GM18861 (cell line): Measurements from ENCODE around the gene CLECL1.
A peak's percentile ranks its signal among the peaks of the same experiment; 100 is the strongest.

ENCODE experiments used
- ATAC-seq: cut with Tn5 transposase; IDR thresholded peaks from one replicate; pipeline ENCODE4 v1.9.1; 2021; ENCODE audit not compliant: unreplicated experiment

CLECL1 gene

DNA sequence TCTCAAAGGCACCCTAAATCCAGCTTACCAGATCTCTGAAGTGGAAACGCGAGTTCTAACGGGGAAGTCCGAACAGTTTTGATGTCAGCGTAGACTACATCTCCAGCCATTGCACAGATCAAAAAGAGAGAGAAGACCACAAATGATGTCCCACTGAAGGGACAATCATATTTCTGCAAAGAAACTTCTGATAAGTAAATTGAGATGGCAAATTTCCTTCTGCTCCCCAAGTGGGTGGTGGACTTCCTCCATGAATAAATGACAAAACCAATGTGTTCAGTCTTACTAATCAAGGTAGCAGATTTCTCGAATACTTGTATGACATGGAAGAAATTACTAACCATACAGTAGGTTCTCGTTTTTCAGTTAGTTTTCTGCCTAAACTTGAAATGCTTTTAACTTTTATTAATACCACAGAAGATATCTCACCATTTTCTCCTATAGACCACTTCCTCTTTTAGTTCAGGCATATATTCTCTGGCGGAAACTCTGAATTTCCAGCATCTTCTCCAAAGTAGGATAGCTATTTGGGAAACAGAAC is at the start of gene CLECL1:
Gene CLECL1 (minus strand): TSS at position 177 of the 541 bp plus-strand sequence.
- ATAC-seq, result peak; percentile 29

DNA sequence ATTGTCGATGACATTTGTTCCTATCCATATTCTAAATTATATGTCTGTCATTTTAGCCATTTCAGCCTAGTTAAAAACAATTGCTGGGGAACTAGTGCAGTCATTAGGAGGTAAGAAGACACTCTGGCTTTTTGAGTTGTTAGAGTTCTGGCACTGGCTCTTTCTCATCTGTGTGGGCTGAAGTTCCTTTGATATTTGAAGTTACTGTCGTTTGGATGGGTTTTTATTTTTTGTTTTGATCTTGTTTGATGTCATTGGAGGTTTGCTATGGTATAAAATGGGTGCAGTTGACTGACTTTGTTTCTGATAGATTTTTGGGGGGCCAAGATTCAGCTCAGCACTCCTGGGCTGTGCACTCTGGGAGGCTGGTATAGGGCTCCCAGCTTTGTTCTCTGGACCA is 48.5 kb upstream of the CLECL1 start:
- no peak for ATAC-seq

DNA sequence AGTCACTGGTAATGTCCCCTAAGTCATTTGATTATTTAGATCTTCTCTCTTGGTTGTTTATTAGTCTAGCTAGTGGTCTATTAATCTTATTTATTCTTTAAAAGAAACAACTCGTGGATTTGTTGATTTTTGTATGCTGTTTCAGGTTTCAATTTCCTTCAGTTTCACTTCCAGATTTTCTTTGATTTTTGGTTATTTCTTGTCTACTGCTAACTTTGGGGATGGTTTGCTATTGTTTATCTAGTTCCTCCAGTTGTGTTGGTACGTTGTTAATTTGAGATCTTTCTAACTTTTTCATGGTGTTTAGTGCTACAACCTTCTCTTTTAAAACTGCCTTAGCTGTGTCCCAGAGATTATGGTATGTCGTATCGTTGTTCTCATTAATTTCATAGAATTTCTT is 46.3 kb upstream of the CLECL1 start:
- ATAC-seq, result no peak

DNA sequence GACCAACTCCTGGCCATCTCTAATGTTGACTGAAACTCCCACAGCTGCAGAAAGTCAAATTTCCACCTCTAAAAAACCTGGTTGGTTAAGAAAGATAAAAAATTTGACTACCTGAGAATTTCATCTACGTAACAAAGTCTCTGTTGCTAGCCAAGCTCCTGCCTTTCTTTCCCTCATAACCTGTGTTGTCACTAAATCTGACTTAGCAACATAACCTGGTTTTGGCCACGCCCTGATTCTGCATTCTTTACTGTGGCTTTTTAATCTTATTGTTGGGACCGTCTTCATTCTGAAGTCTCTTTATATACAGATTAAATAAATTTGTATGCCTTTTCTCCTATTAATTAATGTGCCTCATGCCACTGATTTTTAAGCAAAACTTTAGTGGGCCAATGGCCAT is 43.9 kb upstream of the CLECL1 start:
- no peak for ATAC-seq

DNA sequence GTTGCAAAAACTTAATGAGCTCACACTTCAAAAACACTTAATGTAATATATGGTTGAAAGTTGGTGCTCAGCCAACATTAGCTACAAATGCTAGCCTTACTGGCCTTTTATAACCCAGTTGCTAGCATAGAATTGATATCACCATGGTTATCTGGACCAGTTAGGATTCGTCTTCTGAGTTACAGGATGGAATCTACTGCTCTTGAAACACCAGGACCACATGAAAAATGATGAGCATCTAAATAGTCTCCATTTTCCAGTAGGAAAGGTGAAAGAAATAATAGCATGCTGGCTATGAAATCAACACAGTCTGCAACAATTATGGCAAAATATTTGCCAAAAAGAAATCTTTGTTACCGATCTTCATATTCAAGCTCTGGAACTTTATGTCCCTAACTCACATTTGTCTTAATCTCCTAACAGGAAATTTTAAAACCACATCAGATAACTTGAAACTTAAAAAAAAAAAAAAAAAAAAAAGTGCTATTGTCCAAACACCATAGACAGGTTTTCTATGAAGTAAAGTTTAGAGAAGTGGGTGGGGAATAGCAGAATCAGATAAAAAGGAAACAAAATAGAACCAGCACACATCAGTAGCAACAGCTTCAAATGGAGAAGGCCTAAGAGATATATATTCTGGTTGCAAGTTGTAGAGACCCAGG is 40.5 kb upstream of the CLECL1 start:
- ATAC-seq, result no peak

DNA sequence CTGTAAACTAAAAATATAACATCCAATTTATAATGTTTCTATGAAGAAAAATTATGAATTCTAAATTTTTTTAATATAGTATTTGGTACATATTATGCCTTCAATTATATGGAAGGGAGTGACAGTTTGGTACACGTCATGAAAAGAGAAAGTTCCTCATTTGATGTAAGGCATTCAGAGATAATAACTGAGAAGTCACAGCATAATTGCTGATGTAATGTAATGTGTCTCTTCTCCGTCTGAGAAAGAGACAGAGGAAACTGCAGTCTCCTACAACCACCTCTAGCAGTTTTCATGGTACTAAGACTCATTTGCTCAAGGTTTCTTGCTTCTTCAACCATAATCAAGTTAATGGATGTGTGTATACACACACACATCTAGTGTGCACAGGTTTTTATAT is 30.1 kb upstream of the CLECL1 start:
- no peak for ATAC-seq

DNA sequence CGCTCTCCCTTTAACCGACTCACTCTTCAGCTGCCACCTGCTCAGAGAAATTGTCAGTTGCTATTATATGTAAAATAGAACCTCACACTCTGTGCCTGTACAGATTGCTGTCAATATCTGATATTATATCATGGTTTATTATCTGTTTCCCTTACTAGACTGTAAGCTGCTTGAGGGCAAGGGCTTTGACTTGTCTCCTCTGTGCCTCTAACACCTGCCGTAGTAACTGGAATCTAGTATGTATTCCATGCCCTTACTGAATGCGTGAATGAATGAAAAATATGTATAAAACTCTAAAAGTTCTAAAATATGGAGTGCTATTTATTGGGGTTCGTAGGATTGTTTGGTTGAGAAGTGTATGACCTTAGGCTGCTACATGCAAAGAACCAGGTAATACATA is 29.5 kb upstream of the CLECL1 start:
- no peak for ATAC-seq

DNA sequence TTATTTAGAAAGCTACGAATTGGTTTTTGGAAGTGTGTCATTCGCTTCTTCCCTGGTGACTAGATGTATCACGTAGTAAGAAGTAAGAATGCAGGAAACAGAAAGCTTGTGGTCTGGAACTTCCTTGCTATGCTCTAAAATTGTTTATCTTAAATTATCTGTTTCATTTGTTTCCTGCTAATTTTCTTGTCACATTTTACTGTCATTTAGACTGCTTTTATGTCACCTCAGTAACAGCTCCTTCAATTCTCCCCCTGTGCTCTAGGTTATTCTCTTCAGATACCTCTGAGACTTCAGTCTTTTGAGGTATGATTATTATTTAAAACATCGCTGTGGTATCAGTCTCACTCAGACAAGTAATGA is 28.5 kb upstream of the CLECL1 start:
- no peak for ATAC-seq

DNA sequence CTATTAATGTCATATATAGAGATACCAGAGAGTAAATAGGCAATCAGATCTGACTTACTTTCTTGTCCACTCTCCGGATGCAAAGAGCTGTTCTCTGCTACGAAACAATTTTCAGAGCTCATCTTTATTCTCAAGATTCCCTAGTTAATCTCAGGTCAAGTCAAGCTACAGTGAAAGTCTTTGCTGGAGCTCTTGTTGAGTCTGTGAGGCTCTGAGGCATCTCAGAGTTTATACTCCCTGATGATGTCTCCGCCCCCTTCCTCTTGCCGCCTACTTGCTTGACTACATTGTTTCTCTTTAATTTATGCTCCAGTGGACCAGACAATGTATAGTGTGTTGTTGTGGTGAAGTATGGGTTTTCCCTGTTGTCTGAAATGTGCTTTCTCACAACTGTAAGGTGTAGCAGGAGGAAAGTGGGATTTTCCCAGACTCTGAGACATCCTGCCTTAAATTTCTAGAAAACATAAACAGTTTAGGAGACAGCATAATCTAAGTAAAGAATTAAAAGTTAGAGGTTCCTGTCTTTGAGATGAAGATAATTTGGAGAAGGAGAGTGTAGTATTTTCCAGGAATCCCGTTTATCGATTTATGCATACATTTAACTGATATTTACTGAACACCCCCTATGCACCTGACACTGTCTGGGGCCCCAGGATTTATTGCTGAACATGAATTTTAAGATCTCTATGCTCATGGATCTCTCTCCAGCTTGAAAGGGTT is 28.0 kb upstream of the CLECL1 start, which contains the start of gene CD69:
Gene CD69 (minus strand): TSS at position 203 of the 720 bp plus-strand sequence. CDS start 81 bp downstream, at position 122.
- peak; percentile 30 for ATAC-seq

DNA sequence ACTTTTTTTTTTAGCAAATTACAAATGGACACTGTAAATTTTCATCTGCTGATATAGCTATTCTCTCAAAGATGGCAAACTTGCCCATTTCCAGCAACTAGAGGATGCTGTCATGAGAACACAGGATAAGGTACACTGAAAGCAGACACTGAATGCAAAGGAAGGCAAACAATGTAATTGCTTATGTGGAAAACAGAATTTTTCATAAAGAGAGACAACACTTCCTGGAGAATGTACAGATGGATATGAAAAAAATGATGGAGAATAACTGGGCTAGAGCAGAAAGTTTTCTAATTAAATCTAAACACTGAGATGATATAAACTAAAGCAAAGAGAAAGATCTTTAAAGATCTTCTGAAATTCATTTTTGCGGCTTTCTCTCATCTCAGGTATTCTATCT is 27.2 kb upstream of the CLECL1 start:
- ATAC-seq, result no peak

DNA sequence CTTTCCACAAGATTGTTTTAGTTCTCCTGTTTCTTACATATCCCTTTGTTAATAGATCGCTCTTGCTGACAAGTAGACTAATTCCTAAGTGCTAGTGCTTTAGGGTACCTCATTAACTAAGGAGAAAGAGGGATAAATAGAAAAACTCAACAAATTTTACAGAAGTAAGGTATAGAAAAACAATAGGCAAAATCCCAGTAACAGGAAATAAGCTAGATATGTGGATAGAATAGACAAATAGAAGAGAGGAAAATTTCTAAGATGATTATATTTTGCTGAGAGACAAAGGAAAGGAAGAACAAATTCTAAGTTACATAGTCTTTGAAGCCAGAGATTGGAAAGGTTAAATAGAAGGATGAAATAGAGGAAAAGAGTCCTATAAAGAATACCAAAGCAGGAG is 26.8 kb upstream of the CLECL1 start:
- ATAC-seq, result no peak

DNA sequence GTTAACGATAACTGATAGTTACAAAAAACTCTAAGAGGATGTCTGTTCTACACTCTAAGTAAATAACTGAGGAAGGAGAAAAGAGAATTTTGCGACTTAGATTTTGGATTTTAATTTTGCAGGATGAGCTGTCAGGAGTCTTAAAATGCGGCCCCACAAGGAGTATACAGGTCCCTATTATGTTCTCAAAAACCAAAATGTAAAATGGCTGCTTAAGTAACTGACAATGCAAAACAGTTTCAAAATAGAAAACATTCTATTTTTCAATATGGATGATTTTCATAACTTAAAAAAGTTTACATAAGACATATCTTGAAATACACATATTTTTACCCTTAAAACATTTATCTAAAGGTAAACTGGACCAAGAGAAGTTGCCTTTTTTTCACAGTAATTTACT is 25.2 kb upstream of the CLECL1 start:
- ATAC-seq, result no peak

DNA sequence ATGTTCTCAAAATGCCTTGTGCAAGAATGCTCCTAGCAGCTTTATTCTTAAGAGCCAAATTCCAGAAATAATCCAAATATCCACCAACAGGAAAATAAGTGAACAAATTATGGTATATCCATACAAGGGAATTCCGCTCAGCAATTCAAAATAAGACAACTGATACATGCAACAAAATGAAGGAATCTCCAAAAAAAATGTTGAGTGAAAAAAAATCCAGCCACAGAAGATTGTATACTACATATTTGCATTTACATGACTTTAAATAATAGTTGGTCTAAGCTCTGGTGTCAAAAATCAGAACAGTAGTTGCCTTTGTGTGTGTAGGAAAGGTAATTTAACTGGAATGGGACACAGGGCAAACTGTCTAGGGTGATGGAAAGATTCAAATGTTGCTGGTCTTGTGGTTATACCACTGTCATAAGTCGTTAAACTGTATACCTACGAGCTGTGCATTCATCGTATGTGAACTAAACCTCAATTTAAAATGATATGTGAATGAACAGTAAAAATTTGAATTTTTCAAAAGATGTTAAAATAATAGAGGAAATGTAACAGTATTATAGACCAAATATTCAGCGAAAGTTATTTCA is 24.6 kb upstream of the CLECL1 start:
- no peak for ATAC-seq

DNA sequence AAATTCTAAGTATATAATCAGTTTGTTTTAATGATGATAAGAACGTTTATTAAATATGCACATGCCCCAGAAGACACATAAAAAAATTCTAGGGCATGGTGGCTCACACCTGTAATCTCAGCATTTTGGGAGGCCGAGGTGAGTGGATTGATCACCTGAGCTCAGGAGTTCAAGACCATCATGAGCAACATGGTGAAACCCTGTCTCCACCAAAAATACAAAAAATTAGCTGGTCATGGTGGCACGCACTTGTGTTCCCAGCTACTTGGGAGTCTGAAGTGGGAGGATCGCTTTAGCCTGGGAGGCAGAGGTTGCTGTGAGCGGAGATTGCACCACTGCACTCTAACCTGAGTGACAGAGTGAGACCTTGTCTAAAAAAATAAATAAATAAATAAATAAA is 23.8 kb upstream of the CLECL1 start:
- ATAC-seq, result no peak

DNA sequence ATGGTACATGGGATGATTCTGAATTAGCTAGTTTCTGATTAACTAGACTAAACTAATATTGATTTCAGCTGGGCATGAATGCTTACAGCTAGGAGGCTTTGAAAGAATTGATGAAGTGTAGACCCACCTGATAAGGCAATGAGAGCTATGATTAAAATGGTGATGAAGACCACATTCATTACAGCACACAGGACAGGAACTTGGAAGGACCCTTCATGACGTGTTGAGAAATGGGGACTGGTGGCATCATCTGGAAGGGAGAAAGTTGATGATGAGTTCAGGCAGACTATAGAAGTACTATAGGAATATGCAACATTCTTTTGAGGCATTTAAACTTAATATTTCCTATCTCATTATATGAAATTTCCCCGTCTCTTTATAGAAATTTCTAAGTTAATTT is 23.3 kb upstream of the CLECL1 start:
- ATAC-seq, result no peak

DNA sequence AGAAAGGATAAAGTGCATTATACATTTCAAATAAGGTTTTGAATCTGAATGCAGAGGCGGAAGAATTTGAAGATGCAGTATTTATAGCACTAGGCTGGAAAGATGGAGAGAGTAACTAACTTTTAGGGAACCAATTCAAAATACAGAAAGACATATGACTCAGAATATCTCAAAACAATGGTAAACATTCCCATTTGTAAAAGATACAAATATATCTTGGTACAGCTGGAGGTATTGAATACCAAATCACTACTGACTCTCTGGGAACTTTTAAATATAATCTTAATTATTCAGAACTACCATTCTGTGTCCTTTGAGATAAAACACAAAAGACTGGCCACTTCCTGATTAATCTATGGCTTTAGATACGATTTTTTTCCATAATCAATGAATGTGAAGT is 22.7 kb upstream of the CLECL1 start:
- no peak for ATAC-seq

DNA sequence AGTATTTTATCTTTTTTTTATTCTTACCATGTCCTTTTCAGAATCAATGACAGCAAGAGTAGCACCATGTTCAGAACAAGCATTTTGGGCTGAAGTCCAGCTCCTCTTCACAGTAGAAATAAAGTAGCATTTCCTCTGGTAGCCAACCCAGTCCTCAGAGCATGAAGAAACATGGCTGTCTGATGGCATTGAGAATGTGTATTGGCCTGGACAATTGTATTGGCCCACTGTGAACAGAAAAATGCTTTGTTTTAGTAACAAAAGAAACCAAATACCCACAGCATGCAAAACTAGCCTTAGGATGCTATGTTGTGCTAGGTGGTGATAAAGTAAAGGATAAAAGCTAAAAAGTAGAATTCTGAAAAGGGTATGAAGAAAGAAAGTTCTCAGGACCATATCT is 22.1 kb upstream of the CLECL1 start:
- no peak for ATAC-seq

DNA sequence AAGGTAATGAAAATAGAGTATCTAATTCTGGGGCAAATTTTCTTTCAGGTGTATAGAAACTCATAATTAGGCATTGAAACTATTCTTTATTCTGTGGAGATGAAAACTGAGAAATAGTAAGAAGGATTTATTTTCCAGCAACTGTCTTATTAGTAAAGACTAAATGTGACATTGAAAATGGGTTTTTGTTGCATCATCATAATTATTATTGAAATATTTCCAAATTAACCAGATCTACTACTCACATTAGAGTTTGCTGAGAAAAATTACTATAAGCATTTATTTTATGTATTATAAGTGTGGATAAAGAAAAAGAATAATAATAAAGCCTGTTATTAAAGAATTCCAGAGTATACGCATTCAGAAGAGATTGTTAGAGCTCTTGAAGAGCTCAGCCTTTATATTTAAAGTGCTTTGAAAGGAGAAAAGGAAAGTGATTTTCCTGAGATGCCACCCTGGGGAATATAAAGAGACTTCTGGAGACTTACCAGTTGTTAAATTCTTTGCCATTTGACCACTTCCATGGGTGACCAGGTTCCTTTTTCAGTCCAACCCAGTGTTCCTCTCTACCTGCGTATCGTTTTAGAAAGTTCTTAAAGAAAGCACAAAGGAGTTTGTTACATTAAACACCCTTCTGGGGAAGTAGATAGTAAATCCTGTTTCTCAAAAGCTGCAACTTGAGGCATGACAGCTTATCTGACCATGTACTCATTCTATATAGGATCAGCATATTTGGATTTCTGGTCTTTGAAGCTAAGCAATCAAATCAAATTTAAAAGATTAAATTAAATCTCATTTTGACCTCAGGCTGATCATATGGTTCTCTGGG is 21.4 kb upstream of the CLECL1 start:
- ATAC-seq, result no peak

DNA sequence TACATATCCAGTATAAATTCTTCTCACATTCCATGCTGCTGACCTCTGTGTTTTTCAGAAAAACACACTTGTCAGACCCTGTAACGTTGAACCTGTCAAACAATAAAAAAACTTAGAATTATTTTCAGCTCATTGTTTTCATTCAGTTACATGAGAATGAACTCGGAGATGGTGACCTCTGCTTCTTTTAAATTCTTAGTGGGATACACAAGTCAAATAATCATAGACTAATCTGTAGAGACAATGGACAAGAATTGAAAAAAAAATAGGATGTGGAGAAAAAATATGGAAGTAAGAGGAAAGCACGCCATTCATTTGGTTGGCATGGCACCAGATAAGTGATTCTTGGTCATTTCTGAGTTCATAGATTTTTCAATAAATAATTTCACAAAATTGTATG is 20.6 kb upstream of the CLECL1 start:
- no peak for ATAC-seq

DNA sequence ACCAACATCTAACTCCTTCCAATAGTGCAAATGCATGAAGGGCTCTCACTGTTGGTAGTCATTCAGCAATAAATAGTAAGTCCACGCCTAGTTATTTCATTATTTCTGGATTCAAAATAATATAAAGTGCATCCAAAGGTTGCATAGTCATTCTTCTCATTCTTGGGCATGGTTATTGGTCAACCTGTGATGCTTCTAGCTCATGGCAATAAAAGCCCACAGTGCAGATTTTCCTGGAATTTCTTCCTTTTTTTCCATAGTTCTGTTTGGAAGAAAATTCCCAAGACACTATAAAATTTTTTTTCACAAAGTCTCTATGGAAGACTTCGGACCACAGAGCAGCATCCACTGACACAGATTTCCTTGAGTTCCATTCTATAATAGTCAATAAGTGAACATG is 20.2 kb upstream of the CLECL1 start:
- ATAC-seq, result no peak
